ENCODE data around the gene SLC34A3.

Gene SLC34A3

GRCh38 chr9:137225699-137226331 is 4.9 kb upstream of the SLC34A3 start:
- no peaks in the 10 kb centered on the region for H3K9me3 Mint-ChIP-seq

GRCh38 chr9:137226338-137227053 is 4.2 kb upstream of the SLC34A3 start:
- H3K27ac Mint-ChIP-seq = no peak overlapping the region
- H3K27me3 Mint-ChIP-seq (ENCODE audit: low read depth) = peaks cover 4% of the 10 kb centered on the region
- H3K4me3 Mint-ChIP-seq = peak overlapping the region in 1 of 3 experiments; percentile 37
- H3K36me3 Mint-ChIP-seq (ENCODE audit: low read depth) = no peaks in the 10 kb centered on the region
- H3K9me3 Mint-ChIP-seq = no peaks in the 10 kb centered on the region
- TF ChIP-seq, protein P1, sequence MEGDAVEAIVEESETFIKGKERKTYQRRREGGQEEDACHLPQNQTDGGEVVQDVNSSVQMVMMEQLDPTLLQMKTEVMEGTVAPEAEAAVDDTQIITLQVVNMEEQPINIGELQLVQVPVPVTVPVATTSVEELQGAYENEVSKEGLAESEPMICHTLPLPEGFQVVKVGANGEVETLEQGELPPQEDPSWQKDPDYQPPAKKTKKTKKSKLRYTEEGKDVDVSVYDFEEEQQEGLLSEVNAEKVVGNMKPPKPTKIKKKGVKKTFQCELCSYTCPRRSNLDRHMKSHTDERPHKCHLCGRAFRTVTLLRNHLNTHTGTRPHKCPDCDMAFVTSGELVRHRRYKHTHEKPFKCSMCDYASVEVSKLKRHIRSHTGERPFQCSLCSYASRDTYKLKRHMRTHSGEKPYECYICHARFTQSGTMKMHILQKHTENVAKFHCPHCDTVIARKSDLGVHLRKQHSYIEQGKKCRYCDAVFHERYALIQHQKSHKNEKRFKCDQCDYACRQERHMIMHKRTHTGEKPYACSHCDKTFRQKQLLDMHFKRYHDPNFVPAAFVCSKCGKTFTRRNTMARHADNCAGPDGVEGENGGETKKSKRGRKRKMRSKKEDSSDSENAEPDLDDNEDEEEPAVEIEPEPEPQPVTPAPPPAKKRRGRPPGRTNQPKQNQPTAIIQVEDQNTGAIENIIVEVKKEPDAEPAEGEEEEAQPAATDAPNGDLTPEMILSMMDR (IDR thresholded peaks at IDR 0.05; ENCODE audit: unreplicated experiment in 3 of 3) = no peak
- peaks cover 5% of the 10 kb centered on the region for H3K4me1 Mint-ChIP-seq

More at GRCh38 chr9:137225699-137226331, 4.9 kb upstream of the SLC34A3 start:
- Mint-ChIP-seq H3K27ac (no peak overlapping the region), H3K4me1 (peaks cover 5% of the 10 kb centered on the region), H3K4me3 (peak overlapping the region in 2 of 3 experiments; percentile 37 to 44), H3K36me3 (ENCODE audit: low read depth) (no peaks in the 10 kb centered on the region), H3K27me3 (ENCODE audit: low read depth) (peaks cover 4% of the 10 kb centered on the region)
- TF ChIP-seq, protein P1 (IDR thresholded peaks at IDR 0.05; ENCODE audit: unreplicated experiment in 3 of 3) = no peak

DNA sequence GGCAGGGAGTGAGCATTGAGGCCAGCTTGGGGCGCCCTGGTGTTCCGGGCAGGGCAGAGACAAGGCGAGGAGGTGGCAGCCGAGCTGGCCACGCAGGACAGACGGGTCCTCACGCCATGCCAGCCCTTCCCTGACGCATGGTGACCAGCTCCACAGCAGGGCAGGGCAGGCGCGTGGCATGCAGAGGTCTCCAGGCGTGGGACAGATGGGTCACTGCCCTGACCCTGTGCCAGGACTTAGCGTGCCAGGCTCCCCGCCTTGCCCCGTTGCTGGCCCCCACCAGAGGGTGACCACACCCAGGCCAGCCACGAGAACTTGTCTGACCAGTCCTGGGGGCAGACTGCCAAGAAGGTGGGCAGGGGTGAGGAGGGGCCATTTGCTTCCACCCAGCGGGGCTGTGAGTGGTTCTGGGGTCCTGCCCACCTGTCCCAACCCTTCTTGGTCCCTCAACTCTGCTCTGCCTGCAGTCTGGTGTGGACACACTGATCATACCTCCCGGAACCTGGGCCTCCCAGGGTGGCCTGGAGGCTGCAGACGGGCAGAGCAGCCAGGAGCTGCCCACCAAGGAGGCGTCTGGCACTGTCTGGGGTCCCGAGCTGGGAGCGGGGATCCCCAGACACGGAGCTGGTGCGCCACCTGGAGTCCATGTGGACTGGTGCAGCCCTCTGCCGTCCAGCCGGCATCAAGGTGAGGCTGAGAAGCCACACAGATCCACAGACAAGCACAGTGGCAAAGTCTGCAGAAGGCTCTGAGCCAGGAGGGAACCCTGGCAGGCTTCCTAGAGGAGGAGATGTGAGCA is 3.4 kb upstream of the SLC34A3 start, which contains the start of gene RNF224:
TSS of gene RNF224 (plus strand) at position 449 of the 799 bp plus-strand sequence. CDS start 834 bp downstream, outside the sequence.
- TF ChIP-seq, protein P1 (IDR thresholded peaks at IDR 0.05; ENCODE audit: unreplicated experiment in 3 of 3) = peak; percentile 85 to 89 (median 85)
- H3K4me3 Mint-ChIP-seq = peak within 1 kb of the TSS; percentile 24 to 59 (median 44)
- no peaks in the 10 kb centered on the region for H3K36me3 Mint-ChIP-seq (ENCODE audit: low read depth)
- peak within 1 kb of the TSS; percentile 41 to 65 (median 46) for H3K27ac Mint-ChIP-seq
- H3K9me3 Mint-ChIP-seq = no peaks in the 10 kb centered on the region
- H3K27me3 Mint-ChIP-seq (ENCODE audit: low read depth) = peaks cover 4% of the 10 kb centered on the region
- H3K4me1 Mint-ChIP-seq = peaks cover 5% of the 10 kb centered on the region

DNA sequence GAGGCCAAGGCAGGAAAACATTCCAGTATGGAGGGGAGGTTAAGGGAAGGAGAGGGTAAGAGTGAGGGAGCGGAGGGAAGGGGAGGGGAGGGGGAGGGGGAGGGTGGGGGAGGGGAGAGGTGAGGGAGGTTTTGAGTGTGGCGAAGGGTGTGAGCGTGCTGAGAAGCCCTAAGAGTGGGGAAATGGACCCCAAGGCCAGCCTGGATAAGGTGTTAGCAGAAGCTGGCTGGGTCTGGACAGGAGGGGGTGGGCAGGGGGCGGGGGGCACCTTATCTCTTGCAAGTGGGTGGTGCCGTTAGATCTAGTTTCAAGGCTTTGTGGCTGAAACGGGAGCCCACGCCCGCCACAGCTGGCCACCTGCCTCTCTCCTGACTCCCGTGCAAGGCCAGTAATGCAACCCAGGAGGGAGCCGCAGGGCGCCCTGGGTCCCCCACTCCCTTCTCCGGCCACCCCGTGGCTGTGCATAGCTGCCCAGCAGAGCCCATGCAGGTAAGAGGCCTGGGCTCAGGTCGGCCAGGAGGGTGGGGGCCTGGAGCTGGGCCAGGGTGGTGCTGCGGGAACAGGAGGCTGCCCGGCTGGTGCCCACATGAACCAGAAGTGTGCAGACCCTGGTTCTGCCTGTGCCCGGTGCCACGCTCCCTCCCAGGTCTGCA is 2.7 kb upstream of the SLC34A3 start:
- peaks cover 4% of the 10 kb centered on the region for H3K27me3 Mint-ChIP-seq (ENCODE audit: low read depth)
- peak overlapping the region; percentile 24 to 59 (median 44) for H3K4me3 Mint-ChIP-seq
- H3K9me3 Mint-ChIP-seq = no peaks in the 10 kb centered on the region
- H3K36me3 Mint-ChIP-seq (ENCODE audit: low read depth) = no peaks in the 10 kb centered on the region
- peaks cover 5% of the 10 kb centered on the region for H3K4me1 Mint-ChIP-seq
- TF ChIP-seq, protein P1 (IDR thresholded peaks at IDR 0.05; ENCODE audit: unreplicated experiment in 3 of 3) = no peak
- H3K27ac Mint-ChIP-seq = peak overlapping the region; percentile 41 to 65 (median 46)

DNA sequence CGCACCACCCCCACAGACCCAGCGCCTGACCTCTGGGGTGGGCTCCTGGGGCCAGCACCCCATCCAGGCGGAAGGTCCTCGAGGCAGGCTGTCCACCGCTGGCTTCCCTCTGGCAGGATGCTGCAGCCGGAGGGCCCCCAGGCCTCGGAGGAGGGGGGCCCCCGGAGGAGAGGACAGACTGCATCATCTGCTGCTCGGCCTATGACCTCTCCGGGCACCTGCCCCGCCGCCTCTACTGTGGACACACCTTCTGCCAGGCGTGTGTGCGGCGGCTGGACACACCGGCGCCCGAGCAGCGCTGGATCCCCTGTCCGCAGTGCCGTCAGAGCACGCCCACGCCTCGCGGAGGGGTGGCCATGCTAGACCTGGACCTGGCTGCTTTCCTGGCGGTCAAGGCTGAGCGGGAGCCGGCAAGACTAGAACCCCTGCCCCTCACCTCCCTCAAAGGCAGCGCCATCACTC is 2.2 kb upstream of the SLC34A3 start:
- Mint-ChIP-seq H3K9me3 (no peaks in the 10 kb centered on the region), H3K4me3 (no peak overlapping the region), H3K27ac (no peak overlapping the region), H3K4me1 (peaks cover 5% of the 10 kb centered on the region), H3K27me3 (ENCODE audit: low read depth) (peaks cover 4% of the 10 kb centered on the region), H3K36me3 (ENCODE audit: low read depth) (no peaks in the 10 kb centered on the region)
- TF ChIP-seq, protein P1 (IDR thresholded peaks at IDR 0.05; ENCODE audit: unreplicated experiment in 3 of 3) = no peak
